Measurements from ENCODE around the gene EXPH5.

- TF ChIP-seq EP300 (IDR thresholded peaks at IDR 0.05; ENCODE audit: low read depth), result no peak
- TF ChIP-seq CTCF (IDR thresholded peaks at IDR 0.05), result no peak
- TF ChIP-seq POLR2A (IDR thresholded peaks at IDR 0.05), result peak; percentile 57
Measured at GRCh38 chr11:108624196-108624925, 30.8 kb upstream of the EXPH5 start.

All from transverse colon (tissue), 3 donors.